Measurements from ENCODE around the gene MARCO. TPM values are rescaled to one million over a fixed set of nuclear protein-coding genes. Genes with fewer than 3 reads are reported as not detected.

The MARCO gene
- polyA plus RNA-seq, 1 donor (not counting 4 experiments of a cell fraction or from before 2014, with no cell fraction given) = 0.13 TPM

DNA sequence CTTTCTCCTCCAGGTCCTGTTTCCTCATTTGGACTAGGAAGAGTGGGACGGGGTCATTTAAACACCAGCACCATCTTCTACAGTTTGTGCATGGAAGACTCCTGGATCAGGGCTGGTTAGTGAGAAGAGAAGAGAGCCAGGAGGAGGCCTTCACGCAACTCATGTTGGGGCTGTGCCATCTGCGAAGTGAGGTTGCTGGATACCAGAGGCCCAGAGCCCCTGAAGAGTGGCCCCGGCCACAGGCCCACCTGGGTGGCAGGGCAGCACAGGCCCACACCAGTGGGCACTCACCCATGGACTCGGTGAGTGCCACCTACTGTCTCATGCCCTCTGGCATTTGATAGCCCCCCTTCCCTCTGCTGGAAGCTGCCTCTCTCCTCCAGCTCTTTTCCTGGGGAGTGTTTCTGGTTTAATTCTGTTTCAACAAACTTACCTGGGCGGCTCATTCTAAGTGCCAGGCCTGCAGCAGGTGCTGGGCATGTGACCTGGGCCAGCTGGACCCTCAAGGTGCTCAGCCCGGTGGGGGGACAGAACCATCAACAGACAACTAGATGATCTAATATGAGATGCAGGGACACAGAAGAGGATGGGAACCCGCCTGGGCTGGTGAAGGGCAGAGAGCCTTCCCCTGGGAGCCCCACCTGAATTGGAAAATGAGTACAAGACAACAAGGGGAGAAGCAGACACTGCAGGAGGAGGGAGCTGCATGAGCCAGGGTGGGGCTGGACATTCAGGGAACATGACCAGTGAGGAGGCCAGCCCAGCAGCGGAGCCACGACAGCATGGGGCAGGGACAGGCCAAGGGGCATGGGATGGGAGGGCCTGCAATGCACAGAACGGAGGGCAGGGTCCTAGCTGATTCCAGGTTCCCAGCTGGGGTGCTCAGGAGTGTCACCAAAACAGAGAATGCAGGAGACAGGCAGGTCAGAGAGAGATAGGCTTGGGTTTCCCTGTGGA lies 70.6 kb downstream of the MARCO start:
- no peak overlapping the region for H3K27ac ChIP-seq (ENCODE audit: control insufficient read depth, insufficient read depth, low read length)
- H3K36me3 ChIP-seq (ENCODE audit: control insufficient read depth in 2 of 2, extremely low read depth in 1 of 2, insufficient read depth in 2 of 2, low read length in 2 of 2) = no peaks in the 10 kb centered on the region
- H3K9me1 ChIP-seq (ENCODE audit: control insufficient read depth, extremely low read depth, insufficient read depth, low read length) = no peaks in the 10 kb centered on the region
- no peak overlapping the region for H3K9ac ChIP-seq (ENCODE audit: control insufficient read depth, extremely low read depth, insufficient read depth, low read length)
- peaks cover 62% of the 10 kb centered on the region for H3K27me3 ChIP-seq (ENCODE audit: control insufficient read depth, extremely low read depth, insufficient read depth, low read length)
- dilution Hi-C loops (cut with MboI; ENCODE audit: extremely low pct_ligation_motif_present, low sequenced_read_pairs) = no loop called here
- H3K9me3 ChIP-seq (ENCODE audit: control insufficient read depth, low read depth, low read length) = no peaks in the 10 kb centered on the region
- no peak overlapping the region for H2AFZ ChIP-seq (ENCODE audit: control insufficient read depth, low read length)
- H3K4me1 ChIP-seq (ENCODE audit: control insufficient read depth, extremely low read depth, insufficient read depth, low read length) = no peaks in the 10 kb centered on the region
- no peak overlapping the region for H3K4me3 ChIP-seq (ENCODE audit: control insufficient read depth in 2 of 3, extremely low read depth in 1 of 3, insufficient read depth in 2 of 3, low read depth in 1 of 3, low read length in 3 of 3)
- H4K20me1 ChIP-seq (ENCODE audit: control insufficient read depth, extremely low read depth, insufficient read depth, low read length) = no peaks in the 10 kb centered on the region
- FAIRE-seq = no peak
- H3K79me2 ChIP-seq (ENCODE audit: control insufficient read depth, insufficient read depth, low read length) = no peaks in the 10 kb centered on the region
- no peak overlapping the region for H3K4me2 ChIP-seq (ENCODE audit: control insufficient read depth, extremely low read depth, insufficient read depth, low read depth, low read length)
- TF ChIP-seq, protein P1, sequence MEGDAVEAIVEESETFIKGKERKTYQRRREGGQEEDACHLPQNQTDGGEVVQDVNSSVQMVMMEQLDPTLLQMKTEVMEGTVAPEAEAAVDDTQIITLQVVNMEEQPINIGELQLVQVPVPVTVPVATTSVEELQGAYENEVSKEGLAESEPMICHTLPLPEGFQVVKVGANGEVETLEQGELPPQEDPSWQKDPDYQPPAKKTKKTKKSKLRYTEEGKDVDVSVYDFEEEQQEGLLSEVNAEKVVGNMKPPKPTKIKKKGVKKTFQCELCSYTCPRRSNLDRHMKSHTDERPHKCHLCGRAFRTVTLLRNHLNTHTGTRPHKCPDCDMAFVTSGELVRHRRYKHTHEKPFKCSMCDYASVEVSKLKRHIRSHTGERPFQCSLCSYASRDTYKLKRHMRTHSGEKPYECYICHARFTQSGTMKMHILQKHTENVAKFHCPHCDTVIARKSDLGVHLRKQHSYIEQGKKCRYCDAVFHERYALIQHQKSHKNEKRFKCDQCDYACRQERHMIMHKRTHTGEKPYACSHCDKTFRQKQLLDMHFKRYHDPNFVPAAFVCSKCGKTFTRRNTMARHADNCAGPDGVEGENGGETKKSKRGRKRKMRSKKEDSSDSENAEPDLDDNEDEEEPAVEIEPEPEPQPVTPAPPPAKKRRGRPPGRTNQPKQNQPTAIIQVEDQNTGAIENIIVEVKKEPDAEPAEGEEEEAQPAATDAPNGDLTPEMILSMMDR (optimal IDR thresholded peaks at IDR 0.05 in 1 of 3, IDR thresholded peaks at IDR 0.05 in 1 of 3, conservative IDR thresholded peaks at IDR 0.05 in 1 of 3; ENCODE audit: extremely low read depth in 1 of 3, insufficient read depth in 2 of 3, low read length in 3 of 3) = no peak
- DNase-seq (ENCODE audit: low read depth, low spot score) = no peak

DNA sequence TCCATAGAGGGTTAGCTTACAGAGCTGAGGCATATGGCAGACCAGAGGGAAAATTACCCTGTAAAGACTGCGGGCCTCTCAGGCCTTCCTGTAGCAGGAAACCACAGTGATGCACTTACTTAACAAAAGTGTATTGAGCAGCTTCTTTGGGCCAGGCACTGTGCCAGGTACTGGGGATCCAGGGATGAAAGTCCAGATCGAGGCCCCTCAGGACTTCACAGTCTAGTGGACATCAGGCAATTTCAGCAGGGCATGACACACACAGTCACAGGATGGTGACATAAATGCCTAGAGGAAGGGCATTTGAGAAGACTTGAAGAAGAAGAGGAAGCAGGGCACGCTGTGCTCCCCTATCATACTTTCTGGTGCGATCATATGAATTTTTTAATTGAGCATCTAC lies 71.7 kb downstream of the MARCO start:
- Histone ChIP-seq H3K9ac (ENCODE audit: control insufficient read depth, extremely low read depth, insufficient read depth, low read length) (no peak overlapping the region), H3K9me3 (ENCODE audit: control insufficient read depth, low read depth, low read length) (no peaks in the 10 kb centered on the region), H3K4me2 (ENCODE audit: control insufficient read depth, extremely low read depth, insufficient read depth, low read depth, low read length) (no peak overlapping the region), H3K4me1 (ENCODE audit: control insufficient read depth, extremely low read depth, insufficient read depth, low read length) (no peaks in the 10 kb centered on the region), H3K79me2 (ENCODE audit: control insufficient read depth, insufficient read depth, low read length) (no peaks in the 10 kb centered on the region), H3K9me1 (ENCODE audit: control insufficient read depth, extremely low read depth, insufficient read depth, low read length) (no peaks in the 10 kb centered on the region), H2AFZ (ENCODE audit: control insufficient read depth, low read length) (no peak overlapping the region), H3K27me3 (ENCODE audit: control insufficient read depth, extremely low read depth, insufficient read depth, low read length) (peaks cover 60% of the 10 kb centered on the region), H3K36me3 (ENCODE audit: control insufficient read depth in 2 of 2, extremely low read depth in 1 of 2, insufficient read depth in 2 of 2, low read length in 2 of 2) (no peaks in the 10 kb centered on the region), H3K4me3 (ENCODE audit: control insufficient read depth in 2 of 3, extremely low read depth in 1 of 3, insufficient read depth in 2 of 3, low read depth in 1 of 3, low read length in 3 of 3) (no peak overlapping the region), H4K20me1 (ENCODE audit: control insufficient read depth, extremely low read depth, insufficient read depth, low read length) (no peaks in the 10 kb centered on the region), H3K27ac (ENCODE audit: control insufficient read depth, insufficient read depth, low read length) (no peak overlapping the region)
- no peak for TF ChIP-seq EZH2 (IDR thresholded peaks at IDR 0.05; ENCODE audit: low read length)
- TF ChIP-seq, protein P1 (optimal IDR thresholded peaks at IDR 0.05 in 1 of 3, IDR thresholded peaks at IDR 0.05 in 1 of 3, conservative IDR thresholded peaks at IDR 0.05 in 1 of 3; ENCODE audit: extremely low read depth in 1 of 3, insufficient read depth in 2 of 3, low read length in 3 of 3) = no peak
- FAIRE-seq (no peak), DNase-seq (ENCODE audit: low read depth, low spot score) (no peak)
- dilution Hi-C loops (cut with MboI; ENCODE audit: extremely low pct_ligation_motif_present, low sequenced_read_pairs) = no loop called here

All from keratinocyte (primary cell).